ENCODE data around the gene XXYLT1.

DNA sequence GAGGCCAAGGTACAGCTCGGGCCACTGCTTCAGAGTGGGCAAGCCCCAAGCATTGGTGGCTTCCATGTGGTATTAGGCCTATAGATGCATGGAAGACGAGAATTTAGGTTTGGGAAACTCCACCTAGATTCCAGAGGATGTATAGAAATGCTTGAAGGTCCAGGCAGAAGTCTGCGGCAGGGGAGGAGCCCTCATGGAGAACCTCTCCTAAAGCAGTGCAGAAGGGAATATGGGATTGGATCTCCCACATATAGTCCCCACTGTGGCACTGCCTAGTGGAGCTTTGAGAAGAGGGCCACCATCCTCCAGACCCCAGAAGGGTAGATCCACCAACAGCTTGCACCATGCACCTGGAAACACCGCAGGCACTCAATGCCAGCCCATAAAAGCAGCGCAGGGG, 48.1 kb upstream of the XXYLT1 start:
- TF ChIP-seq ZNF660 (tag by site-specific recombination; IDR thresholded peaks at IDR 0.05), result no peak
- no peak for TF ChIP-seq ZNF311 (tag by site-specific recombination; IDR thresholded peaks at IDR 0.05; ENCODE audit: borderline replicate concordance)
- TF ChIP-seq BCL11A (tag by site-specific recombination; IDR thresholded peaks at IDR 0.05; ENCODE audit: low read depth), result no peak
- TF ChIP-seq, protein P1, sequence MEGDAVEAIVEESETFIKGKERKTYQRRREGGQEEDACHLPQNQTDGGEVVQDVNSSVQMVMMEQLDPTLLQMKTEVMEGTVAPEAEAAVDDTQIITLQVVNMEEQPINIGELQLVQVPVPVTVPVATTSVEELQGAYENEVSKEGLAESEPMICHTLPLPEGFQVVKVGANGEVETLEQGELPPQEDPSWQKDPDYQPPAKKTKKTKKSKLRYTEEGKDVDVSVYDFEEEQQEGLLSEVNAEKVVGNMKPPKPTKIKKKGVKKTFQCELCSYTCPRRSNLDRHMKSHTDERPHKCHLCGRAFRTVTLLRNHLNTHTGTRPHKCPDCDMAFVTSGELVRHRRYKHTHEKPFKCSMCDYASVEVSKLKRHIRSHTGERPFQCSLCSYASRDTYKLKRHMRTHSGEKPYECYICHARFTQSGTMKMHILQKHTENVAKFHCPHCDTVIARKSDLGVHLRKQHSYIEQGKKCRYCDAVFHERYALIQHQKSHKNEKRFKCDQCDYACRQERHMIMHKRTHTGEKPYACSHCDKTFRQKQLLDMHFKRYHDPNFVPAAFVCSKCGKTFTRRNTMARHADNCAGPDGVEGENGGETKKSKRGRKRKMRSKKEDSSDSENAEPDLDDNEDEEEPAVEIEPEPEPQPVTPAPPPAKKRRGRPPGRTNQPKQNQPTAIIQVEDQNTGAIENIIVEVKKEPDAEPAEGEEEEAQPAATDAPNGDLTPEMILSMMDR (tag by site-specific recombination; IDR thresholded peaks at IDR 0.05), result no peak
- TF ChIP-seq, protein P2, sequence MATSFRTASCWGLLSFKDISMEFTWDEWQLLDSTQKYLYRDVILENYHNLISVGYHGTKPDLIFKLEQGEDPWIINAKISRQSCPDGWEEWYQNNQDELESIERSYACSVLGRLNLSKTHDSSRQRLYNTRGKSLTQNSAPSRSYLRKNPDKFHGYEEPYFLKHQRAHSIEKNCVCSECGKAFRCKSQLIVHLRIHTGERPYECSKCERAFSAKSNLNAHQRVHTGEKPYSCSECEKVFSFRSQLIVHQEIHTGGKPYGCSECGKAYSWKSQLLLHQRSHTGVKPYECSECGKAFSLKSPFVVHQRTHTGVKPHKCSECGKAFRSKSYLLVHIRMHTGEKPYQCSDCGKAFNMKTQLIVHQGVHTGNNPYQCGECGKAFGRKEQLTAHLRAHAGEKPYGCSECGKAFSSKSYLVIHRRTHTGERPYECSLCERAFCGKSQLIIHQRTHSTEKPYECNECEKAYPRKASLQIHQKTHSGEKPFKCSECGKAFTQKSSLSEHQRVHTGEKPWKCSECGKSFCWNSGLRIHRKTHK (tag by site-specific recombination; IDR thresholded peaks at IDR 0.05), result no peak

Data from HEK293 (cell line).